Measurements from ENCODE around the gene CARD6. TPM values are rescaled to one million over a fixed set of nuclear protein-coding genes. Genes with fewer than 3 reads are reported as not detected.

CARD6 gene
- total and polyA plus RNA-seq, 9 of the 15 experiments (the other 6 are each of a cell fraction or from before 2014, with no cell fraction given): 3.5 to 8.3 (median 5.9) TPM

DNA sequence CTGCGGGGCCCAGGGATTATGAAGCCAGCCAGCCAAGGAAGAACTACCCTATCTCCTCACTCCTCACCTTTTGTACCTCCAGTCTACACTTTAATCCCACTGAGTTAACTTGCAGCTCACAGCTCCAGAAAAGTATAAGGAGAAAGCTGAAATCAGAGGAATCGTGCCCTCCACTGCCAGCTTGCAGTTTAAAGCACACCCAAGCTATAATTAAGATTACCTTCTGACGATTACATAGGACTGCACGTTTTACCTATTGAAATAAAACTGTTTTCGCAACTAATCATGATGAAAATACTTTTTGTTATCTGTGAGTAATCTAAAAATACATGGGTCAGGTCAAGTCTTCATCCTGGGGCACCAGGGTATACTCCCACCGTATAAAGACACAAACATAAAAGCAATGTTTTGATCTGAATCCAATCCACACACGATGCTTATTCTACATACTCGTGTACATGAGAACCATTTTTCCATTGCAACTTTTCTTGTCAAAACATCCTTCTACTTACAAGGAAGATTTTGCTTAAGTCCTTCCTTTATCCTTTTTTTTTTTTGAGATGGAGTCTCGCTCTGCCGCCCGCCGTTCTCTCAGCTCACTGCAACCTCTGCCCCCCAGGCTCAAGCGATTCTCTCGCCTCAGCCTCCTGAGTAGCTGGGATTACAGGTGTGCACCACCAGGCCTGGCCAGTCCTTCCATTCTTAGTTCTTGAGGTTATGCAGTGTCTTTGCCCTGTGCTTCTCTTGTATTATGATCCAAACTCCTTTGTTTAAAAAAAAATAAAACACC is 13.8 kb upstream of the CARD6 start:
- TSS peak; percentile 0 for BruUV-seq (replicated peaks)
- TF ChIP-seq, protein P1, sequence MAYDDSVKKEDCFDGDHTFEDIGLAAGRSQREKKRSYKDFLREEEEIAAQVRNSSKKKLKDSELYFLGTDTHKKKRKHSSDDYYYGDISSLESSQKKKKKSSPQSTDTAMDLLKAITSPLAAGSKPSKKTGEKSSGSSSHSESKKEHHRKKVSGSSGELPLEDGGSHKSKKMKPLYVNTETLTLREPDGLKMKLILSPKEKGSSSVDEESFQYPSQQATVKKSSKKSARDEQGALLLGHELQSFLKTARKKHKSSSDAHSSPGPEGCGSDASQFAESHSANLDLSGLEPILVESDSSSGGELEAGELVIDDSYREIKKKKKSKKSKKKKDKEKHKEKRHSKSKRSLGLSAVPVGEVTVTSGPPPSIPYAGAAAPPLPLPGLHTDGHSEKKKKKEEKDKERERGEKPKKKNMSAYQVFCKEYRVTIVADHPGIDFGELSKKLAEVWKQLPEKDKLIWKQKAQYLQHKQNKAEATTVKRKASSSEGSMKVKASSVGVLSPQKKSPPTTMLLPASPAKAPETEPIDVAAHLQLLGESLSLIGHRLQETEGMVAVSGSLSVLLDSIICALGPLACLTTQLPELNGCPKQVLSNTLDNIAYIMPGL (CRISPR knock-in tag; IDR thresholded peaks at IDR 0.05): 0 out of 2 replicates have a peak, but pooled peaks have one; percentile 29
- TF ChIP-seq NCOA4 (IDR thresholded peaks at IDR 0.05; ENCODE audit: partially characterized antibody): no peak
- TF ChIP-seq, protein P2, sequence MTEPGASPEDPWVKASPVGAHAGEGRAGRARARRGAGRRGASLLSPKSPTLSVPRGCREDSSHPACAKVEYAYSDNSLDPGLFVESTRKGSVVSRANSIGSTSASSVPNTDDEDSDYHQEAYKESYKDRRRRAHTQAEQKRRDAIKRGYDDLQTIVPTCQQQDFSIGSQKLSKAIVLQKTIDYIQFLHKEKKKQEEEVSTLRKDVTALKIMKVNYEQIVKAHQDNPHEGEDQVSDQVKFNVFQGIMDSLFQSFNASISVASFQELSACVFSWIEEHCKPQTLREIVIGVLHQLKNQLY (CRISPR knock-in tag; conservative IDR thresholded peaks at IDR 0.05): no peak
- TF ChIP-seq, protein P3, sequence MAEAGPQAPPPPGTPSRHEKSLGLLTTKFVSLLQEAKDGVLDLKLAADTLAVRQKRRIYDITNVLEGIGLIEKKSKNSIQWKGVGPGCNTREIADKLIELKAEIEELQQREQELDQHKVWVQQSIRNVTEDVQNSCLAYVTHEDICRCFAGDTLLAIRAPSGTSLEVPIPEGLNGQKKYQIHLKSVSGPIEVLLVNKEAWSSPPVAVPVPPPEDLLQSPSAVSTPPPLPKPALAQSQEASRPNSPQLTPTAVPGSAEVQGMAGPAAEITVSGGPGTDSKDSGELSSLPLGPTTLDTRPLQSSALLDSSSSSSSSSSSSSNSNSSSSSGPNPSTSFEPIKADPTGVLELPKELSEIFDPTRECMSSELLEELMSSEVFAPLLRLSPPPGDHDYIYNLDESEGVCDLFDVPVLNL (CRISPR knock-in tag; IDR thresholded peaks at IDR 0.05; ENCODE audit: low read depth): no peak
- TF ChIP-seq SUPT5H (IDR thresholded peaks at IDR 0.05): peak; percentile 54
- TF ChIP-seq ZNF232 (CRISPR knock-in tag; IDR thresholded peaks at IDR 0.05): no peak
- no peak for TF ChIP-seq ZNF41 (CRISPR knock-in tag; conservative IDR thresholded peaks at IDR 0.05)
- TF ChIP-seq, protein P4, sequence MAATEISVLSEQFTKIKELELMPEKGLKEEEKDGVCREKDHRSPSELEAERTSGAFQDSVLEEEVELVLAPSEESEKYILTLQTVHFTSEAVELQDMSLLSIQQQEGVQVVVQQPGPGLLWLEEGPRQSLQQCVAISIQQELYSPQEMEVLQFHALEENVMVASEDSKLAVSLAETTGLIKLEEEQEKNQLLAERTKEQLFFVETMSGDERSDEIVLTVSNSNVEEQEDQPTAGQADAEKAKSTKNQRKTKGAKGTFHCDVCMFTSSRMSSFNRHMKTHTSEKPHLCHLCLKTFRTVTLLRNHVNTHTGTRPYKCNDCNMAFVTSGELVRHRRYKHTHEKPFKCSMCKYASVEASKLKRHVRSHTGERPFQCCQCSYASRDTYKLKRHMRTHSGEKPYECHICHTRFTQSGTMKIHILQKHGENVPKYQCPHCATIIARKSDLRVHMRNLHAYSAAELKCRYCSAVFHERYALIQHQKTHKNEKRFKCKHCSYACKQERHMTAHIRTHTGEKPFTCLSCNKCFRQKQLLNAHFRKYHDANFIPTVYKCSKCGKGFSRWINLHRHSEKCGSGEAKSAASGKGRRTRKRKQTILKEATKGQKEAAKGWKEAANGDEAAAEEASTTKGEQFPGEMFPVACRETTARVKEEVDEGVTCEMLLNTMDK (IDR thresholded peaks at IDR 0.05; ENCODE audit: borderline replicate concordance, insufficient read depth, low read depth, low read length, poor library complexity, severe bottlenecking): no peak
- TF ChIP-seq HIVEP1 (CRISPR knock-in tag; IDR thresholded peaks at IDR 0.05): no peak
- TF ChIP-seq, protein P5, sequence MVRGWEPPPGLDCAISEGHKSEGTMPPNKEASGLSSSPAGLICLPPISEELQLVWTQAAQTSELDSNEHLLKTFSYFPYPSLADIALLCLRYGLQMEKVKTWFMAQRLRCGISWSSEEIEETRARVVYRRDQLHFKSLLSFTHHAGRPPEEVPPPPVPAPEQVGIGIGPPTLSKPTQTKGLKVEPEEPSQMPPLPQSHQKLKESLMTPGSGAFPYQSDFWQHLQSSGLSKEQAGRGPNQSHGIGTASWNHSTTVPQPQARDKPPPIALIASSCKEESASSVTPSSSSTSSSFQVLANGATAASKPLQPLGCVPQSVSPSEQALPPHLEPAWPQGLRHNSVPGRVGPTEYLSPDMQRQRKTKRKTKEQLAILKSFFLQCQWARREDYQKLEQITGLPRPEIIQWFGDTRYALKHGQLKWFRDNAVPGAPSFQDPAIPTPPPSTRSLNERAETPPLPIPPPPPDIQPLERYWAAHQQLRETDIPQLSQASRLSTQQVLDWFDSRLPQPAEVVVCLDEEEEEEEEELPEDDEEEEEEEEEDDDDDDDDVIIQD (CRISPR knock-in tag; IDR thresholded peaks at IDR 0.05): no peak
- TF ChIP-seq NBN (IDR thresholded peaks at IDR 0.05; ENCODE audit: low read depth): no peak
- 0 out of 2 replicates have a peak, but pooled peaks have one; percentile 22 for TF ChIP-seq POLR2G (IDR thresholded peaks at IDR 0.05; ENCODE audit: low read depth, low read length)

More for the DNA sequence above, 13.8 kb upstream of the CARD6 start:
- Histone ChIP-seq H3K27ac (ENCODE audit: extremely low read depth, low read depth, low read length) (no peak overlapping the region; the same call in 2 of the 3 replicates), H3K9ac (ENCODE audit: insufficient read depth in 1 of 2, low read depth in 2 of 2, low read length in 2 of 2) (no peak overlapping the region), H3K4me2 (ENCODE audit: insufficient read depth, low read length) (no peak overlapping the region), H3K4me1 (replicated peaks in 1 of 2; ENCODE audit: control insufficient read depth in 2 of 2, insufficient read depth in 2 of 2, low read length in 2 of 2) (peaks cover 6 to 18% of the 10 kb centered on the region in 2 experiments; a peak in 4 of 5 replicates), H4K20me1 (replicated peaks; ENCODE audit: control insufficient read depth, insufficient read depth, low read length) (peaks cover 55% of the 10 kb centered on the region), H3K9me3 (replicated peaks; ENCODE audit: control insufficient read depth, insufficient read depth, low read depth, low read length) (no peaks in the 10 kb centered on the region), H2AFZ (ENCODE audit: low read depth, low read length) (no peak overlapping the region), H3K9me1 (ENCODE audit: control insufficient read depth, insufficient read depth, low read length) (peaks cover 5% of the 10 kb centered on the region), H3K36me3 (ENCODE audit: control insufficient read depth, insufficient read depth, low read length) (peaks cover 70% of the 10 kb centered on the region), H3K4me3 (no peak overlapping the region), H3K27me3 (ENCODE audit: control insufficient read depth in 2 of 2, insufficient read depth in 2 of 2, low read length in 2 of 2) (no peaks in the 10 kb centered on the region), H3K79me2 (ENCODE audit: control insufficient read depth, insufficient read depth, low read length) (peaks cover 40% of the 10 kb centered on the region)
- CTCF ChIA-PET (ENCODE audit: low intra/inter-chr PET ratio): no interaction called here
- in situ Hi-C loops (cut with MboI): no loop called here
- ATAC-seq (peak; percentile 1), FAIRE-seq (no peak), DNase-seq (ENCODE audit: extremely low read depth in 1 of 4, low spot score in 3 of 4) (no peak)
- WGBS (ENCODE audit: insufficient coverage, low coverage, missing lambda C conversion rate): 80% methylated on average over 14 of the region's 14 CpGs
- intact Hi-C loops (cut with micrococcal nuclease): no loop called here
- POLR2A ChIA-PET: interaction anchor here (0.7 to 13.0 kb wide), 11 partner anchors 5 to 62 kb away, joined by 3 to 125 read pairs (median 6); partner anchors contain the start of gene RPL37
